NCI-H128 (cell line): ENCODE measurements around the gene ARHGEF16.

ENCODE experiments used
- DNase-seq: peaks from one replicate; lab custom pipeline; 2025; ENCODE audit not compliant: unreplicated experiment; lab: John Stamatoyannopoulos, UW

Gene ARHGEF16

GRCh38 chr1:3455670-3456448 lies 1.4 kb downstream of the ARHGEF16 start:
- DNase-seq = no peak

GRCh38 chr1:3456449-3456963 lies 2.0 kb downstream of the ARHGEF16 start:
- no peak for DNase-seq

DNA sequence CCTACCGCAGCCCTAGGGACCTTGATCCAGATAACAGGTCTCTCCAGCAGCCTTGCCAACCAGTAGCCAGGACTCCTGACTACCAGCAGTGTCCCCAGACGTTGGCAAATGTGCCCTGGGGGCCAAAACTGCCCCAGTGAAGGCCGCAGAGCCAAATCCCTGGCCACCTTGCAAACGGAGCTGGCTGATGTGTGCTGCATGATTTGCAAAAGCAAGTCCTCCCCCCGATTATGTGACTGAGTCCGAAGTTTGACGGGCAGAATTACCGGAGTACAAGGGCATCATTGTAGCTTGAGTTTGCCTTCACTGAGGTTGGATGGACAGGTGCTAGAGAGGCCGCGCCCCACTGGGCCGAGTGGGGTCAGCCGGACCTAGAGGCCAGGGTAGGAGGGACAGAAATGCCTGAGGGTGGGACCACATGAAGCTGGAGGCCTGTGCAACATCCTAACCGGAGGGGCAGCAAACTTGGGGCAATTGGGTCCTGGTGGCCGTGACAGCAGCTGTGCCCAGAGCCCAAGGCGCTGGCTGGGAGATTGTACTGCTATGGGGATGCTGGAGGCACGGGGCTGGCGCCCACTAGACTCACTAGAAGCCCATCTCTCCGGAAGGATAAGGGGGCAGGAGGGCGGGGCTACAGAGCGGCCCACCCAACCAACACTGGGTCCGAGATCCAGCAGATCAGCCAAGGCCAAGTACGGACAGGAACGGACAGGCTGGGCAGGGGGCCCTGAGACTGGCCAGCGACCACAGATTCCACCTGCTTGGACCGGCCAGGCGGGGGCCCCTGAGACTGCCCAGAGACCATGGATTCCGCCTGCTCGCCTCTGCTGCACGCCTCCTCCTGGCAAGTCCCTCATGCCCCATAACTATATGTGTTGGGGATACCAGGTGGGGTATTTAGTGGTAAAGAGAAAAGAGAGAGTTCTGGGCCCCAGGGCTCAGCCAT lies 2.8 kb downstream of the ARHGEF16 start:
- no peak for DNase-seq

- no peak for DNase-seq
Measured at GRCh38 chr1:3457910-3458883, 3.7 kb downstream of the ARHGEF16 start.

- no peak for DNase-seq
Measured at GRCh38 chr1:3459051-3459908, 4.8 kb downstream of the ARHGEF16 start.

DNA sequence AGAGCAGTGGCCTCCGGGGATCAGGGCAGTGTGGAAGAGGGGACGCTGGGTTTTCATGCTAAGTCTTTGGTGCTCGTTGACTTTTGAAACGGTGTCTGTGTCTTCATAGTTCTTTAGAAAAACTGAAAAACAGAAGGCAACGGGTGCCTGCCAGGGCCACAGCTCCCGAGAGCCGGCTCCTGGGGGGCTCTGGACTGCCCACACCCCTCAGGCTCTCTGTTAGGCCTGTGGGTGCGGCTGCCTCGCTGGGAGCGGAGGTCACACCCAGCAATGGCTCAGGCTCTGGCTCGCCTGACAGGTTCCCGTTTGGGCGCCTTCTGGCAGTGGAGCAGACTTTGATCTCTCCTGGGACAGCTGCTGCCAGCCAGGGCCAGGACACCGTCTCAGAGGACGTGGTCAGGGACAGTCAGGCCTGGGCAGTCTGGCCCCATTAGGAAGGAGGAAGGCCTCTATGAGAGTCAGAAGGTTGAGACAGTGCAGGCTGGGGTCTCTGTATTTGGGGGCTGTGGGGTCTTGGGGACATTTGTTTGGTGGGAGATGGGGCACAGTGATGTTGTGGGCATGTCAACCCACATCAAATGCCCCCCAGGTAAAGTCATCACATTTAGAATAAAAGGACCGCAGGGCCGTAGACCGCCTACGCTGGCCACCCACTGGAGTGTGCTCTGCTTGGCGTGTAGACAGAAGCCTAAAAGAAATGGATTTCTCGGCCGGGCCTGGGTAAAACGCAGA lies 5.6 kb downstream of the ARHGEF16 start:
- no peak for DNase-seq

GRCh38 chr1:3460672-3461131 lies 6.2 kb downstream of the ARHGEF16 start:
- DNase-seq = no peak

DNA sequence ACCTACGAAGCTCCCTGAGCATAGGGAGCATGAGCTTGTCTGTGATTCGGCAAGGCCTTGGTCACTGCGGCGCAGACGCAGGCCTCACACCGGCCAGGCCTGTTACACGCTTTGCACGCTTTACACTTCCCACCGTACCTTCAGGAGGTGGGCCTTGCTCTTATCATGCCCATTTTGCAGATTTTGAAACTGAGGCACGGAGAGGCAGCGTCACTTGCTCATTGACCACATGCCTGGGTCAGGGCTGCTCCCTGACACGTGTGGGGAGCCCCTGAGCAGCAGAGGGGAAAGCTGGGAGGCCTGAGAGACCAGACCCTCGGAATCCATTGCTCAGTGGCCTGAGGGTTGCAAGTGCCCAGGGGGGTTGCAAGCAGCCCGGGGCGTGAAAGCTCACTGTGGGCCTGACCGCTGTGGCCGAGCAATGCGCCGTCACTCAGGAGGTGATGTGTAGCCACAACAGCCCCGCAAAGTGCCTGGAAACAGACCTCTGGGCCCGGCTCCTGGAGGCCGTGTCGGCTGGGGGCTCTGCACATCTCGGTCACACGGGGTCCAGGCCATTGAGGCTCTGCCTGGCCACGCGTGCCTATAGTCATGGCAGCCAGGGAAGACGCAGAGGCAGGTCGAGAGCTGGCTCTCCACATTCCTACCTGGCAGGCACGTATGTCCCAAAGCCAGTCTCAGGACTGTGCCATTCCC lies 6.9 kb downstream of the ARHGEF16 start:
- no peak for DNase-seq

GRCh38 chr1:3461934-3462275 lies 7.4 kb downstream of the ARHGEF16 start:
- no peak for DNase-seq

GRCh38 chr1:3462356-3463012 lies 8.0 kb downstream of the ARHGEF16 start:
- DNase-seq = no peak

- DNase-seq = no peak
Measured at GRCh38 chr1:3463013-3463385, 8.5 kb downstream of the ARHGEF16 start.

DNA sequence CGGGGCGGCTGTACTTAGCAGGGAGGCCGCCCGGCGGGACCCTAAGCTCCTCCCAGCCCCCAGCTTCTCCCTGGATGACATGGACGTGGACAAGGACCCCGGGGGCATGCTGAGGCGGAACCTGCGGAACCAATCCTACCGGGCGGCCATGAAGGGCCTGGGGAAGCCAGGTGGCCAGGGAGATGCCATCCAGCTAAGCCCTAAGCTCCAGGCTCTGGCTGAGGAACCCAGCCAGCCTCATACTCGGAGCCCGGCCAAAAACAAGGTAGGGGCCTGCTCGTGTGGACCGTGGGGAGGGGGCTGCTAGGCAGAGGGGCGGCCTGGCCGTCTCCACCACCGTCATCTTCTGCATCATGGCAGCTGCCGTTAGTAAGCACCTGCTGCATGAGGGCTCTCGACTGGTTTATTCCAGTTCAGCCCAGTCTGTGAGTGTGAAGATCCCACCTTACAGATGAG lies 9.0 kb downstream of the ARHGEF16 start:
- no peak for DNase-seq

GRCh38 chr1:3463891-3464648 lies 9.6 kb downstream of the ARHGEF16 start:
- no peak for DNase-seq

DNA sequence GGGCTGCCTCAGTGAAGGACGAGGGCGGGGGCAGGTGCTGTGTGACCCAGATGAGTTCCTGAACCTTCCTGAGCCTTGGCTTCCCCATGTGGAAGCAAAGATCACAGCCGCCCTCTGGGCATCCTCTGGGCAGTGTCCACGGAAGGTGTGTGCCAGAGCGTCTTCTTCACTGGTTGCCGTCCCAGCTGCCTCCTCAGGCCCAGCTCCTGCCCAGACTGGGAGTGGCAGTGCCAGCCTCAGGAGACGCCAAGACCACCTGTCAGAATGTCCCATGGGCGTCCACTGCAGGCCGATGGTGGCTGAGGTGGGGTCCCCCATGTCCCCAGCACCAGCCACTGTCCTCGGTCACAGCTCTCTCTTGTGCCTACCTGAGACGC lies 10.2 kb downstream of the ARHGEF16 start:
- no peak for DNase-seq

- no peak for DNase-seq
Measured at GRCh38 chr1:3465091-3465934, 10.8 kb downstream of the ARHGEF16 start.

GRCh38 chr1:3465935-3466321 lies 11.5 kb downstream of the ARHGEF16 start:
- DNase-seq = no peak
